ENCODE results near the gene TMTC1.

The TMTC1 gene

GRCh38 chr12:29781188-29781587 lies 2.6 kb downstream of the TMTC1 start:
- no peaks in the 10 kb centered on the region for H3K27me3 ChIP-seq
- H3K4me3 ChIP-seq, result no peak overlapping the region
- peaks cover 26% of the 10 kb centered on the region for H3K9me3 ChIP-seq
- TF ChIP-seq Cebpa-rat (IDR thresholded peaks at IDR 0.05), result no peak
- H3K36me3 ChIP-seq, result no peaks in the 10 kb centered on the region
- no peaks in the 10 kb centered on the region for H3K4me1 ChIP-seq
- no peaks in the 10 kb centered on the region for H4K20me1 ChIP-seq
- H3K4me2 ChIP-seq, result no peak overlapping the region
- H3K9ac ChIP-seq, result no peak overlapping the region
- H3K27ac ChIP-seq, result no peak overlapping the region

- Histone ChIP-seq H3K9me3 (peaks cover 37% of the 10 kb centered on the region), H3K4me2 (no peak overlapping the region), H3K4me1 (no peaks in the 10 kb centered on the region)
Measured at GRCh38 chr12:29780084-29780483, 3.7 kb downstream of the TMTC1 start.

GRCh38 chr12:29778531-29778930 lies 5.2 kb downstream of the TMTC1 start:
- no peaks in the 10 kb centered on the region for H3K4me1 ChIP-seq
- H3K27ac ChIP-seq, result no peak overlapping the region
- no peak overlapping the region for H3K4me2 ChIP-seq
- TF ChIP-seq Cebpa-rat (IDR thresholded peaks at IDR 0.05), result no peak
- H3K36me3 ChIP-seq, result no peaks in the 10 kb centered on the region
- H3K9me3 ChIP-seq, result peaks cover 39% of the 10 kb centered on the region
- H4K20me1 ChIP-seq, result no peaks in the 10 kb centered on the region
- no peak overlapping the region for H3K4me3 ChIP-seq
- no peak overlapping the region for H3K9ac ChIP-seq
- no peaks in the 10 kb centered on the region for H3K27me3 ChIP-seq

More at GRCh38 chr12:29780084-29780483, 3.7 kb downstream of the TMTC1 start:
- Histone ChIP-seq H4K20me1 (no peaks in the 10 kb centered on the region), H3K27ac (no peak overlapping the region), H3K36me3 (no peaks in the 10 kb centered on the region), H3K4me3 (no peak overlapping the region), H3K27me3 (no peaks in the 10 kb centered on the region), H3K9ac (no peak overlapping the region)
- TF ChIP-seq Cebpa-rat (IDR thresholded peaks at IDR 0.05), result no peak

GRCh38 chr12:29773076-29773475 lies 10.7 kb downstream of the TMTC1 start:
- H3K4me2 ChIP-seq, result no peak overlapping the region
- H3K36me3 ChIP-seq, result no peaks in the 10 kb centered on the region
- TF ChIP-seq Cebpa-rat (IDR thresholded peaks at IDR 0.05), result no peak
- H4K20me1 ChIP-seq, result no peaks in the 10 kb centered on the region
- H3K4me3 ChIP-seq, result no peak overlapping the region
- H3K9me3 ChIP-seq, result peaks cover 23% of the 10 kb centered on the region
- H3K27ac ChIP-seq, result no peak overlapping the region
- H3K27me3 ChIP-seq, result no peaks in the 10 kb centered on the region
- peaks cover 6% of the 10 kb centered on the region; the same call in 1 of the 2 replicates for H3K4me1 ChIP-seq
- no peak overlapping the region for H3K9ac ChIP-seq

GRCh38 chr12:29771786-29772185 lies 12.0 kb downstream of the TMTC1 start:
- no peak for TF ChIP-seq Cebpa-rat (IDR thresholded peaks at IDR 0.05)
- H3K27me3 ChIP-seq, result no peaks in the 10 kb centered on the region
- H3K36me3 ChIP-seq, result no peaks in the 10 kb centered on the region
- no peak overlapping the region for H3K4me3 ChIP-seq
- H3K27ac ChIP-seq, result no peak overlapping the region
- H3K9me3 ChIP-seq, result peaks cover 23% of the 10 kb centered on the region
- H3K4me1 ChIP-seq, result peaks cover 7% of the 10 kb centered on the region; the same call in 1 of the 2 replicates
- H4K20me1 ChIP-seq, result no peaks in the 10 kb centered on the region
- no peak overlapping the region for H3K4me2 ChIP-seq
- no peak overlapping the region for H3K9ac ChIP-seq

- H3K27ac ChIP-seq, result no peak overlapping the region
- H3K4me3 ChIP-seq, result no peak overlapping the region
- H3K9ac ChIP-seq, result no peak overlapping the region
- no peaks in the 10 kb centered on the region for H4K20me1 ChIP-seq
- H3K9me3 ChIP-seq, result peaks cover 22% of the 10 kb centered on the region
- no peak for TF ChIP-seq Cebpa-rat (IDR thresholded peaks at IDR 0.05)
- H3K4me1 ChIP-seq, result peaks cover 7% of the 10 kb centered on the region; the same call in 1 of the 2 replicates
- no peak overlapping the region for H3K4me2 ChIP-seq
- no peaks in the 10 kb centered on the region for H3K36me3 ChIP-seq
- H3K27me3 ChIP-seq, result no peaks in the 10 kb centered on the region; the same call in 1 of the 2 replicates
Measured at GRCh38 chr12:29771165-29771564, 12.6 kb downstream of the TMTC1 start.

GRCh38 chr12:29769162-29769858 lies 14.4 kb downstream of the TMTC1 start:
- TF ChIP-seq Cebpa-rat (IDR thresholded peaks at IDR 0.05), result no peak
- Histone ChIP-seq H3K27ac (no peak overlapping the region), H3K4me3 (no peak overlapping the region), H4K20me1 (no peaks in the 10 kb centered on the region), H3K4me1 (peaks cover 7% of the 10 kb centered on the region; the same call in 1 of the 2 replicates), H3K27me3 (no peaks in the 10 kb centered on the region; the same call in 1 of the 2 replicates), H3K9me3 (0 out of 2 replicates have a peak, but pooled peaks cover 4% of the 10 kb centered on the region), H3K36me3 (no peaks in the 10 kb centered on the region), H3K4me2 (no peak overlapping the region), H3K9ac (no peak overlapping the region)

- no peak overlapping the region for H3K9ac ChIP-seq
- no peak overlapping the region for H3K4me3 ChIP-seq
- H3K9me3 ChIP-seq, result no peaks in the 10 kb centered on the region
- no peaks in the 10 kb centered on the region; the same call in 1 of the 2 replicates for H3K27me3 ChIP-seq
- no peak overlapping the region for H3K27ac ChIP-seq
- H3K4me2 ChIP-seq, result peak overlapping the region; percentile 33
- H4K20me1 ChIP-seq, result no peaks in the 10 kb centered on the region
- no peaks in the 10 kb centered on the region for H3K36me3 ChIP-seq
- no peak for TF ChIP-seq Cebpa-rat (IDR thresholded peaks at IDR 0.05)
- H3K4me1 ChIP-seq, result peaks cover 7% of the 10 kb centered on the region; the same call in 1 of the 2 replicates
Measured at GRCh38 chr12:29768372-29768771, 15.4 kb downstream of the TMTC1 start.

- TF ChIP-seq Cebpa-rat (IDR thresholded peaks at IDR 0.05), result no peak
- H3K4me3 ChIP-seq, result no peak overlapping the region
- H3K4me1 ChIP-seq, result peaks cover 4% of the 10 kb centered on the region; the same call in 1 of the 2 replicates
- H3K4me2 ChIP-seq, result no peak overlapping the region
- no peak overlapping the region for H3K27ac ChIP-seq
- no peaks in the 10 kb centered on the region for H3K36me3 ChIP-seq
- no peaks in the 10 kb centered on the region for H3K9me3 ChIP-seq
- H3K9ac ChIP-seq, result no peak overlapping the region
- H4K20me1 ChIP-seq, result no peaks in the 10 kb centered on the region
- no peaks in the 10 kb centered on the region; the same call in 1 of the 2 replicates for H3K27me3 ChIP-seq
Measured at GRCh38 chr12:29763301-29763683, 20.4 kb downstream of the TMTC1 start.

- TF ChIP-seq Cebpa-rat (IDR thresholded peaks at IDR 0.05), result no peak
- H3K4me2 ChIP-seq, result no peak overlapping the region
- H3K4me3 ChIP-seq, result no peak overlapping the region
- no peaks in the 10 kb centered on the region for H4K20me1 ChIP-seq
- H3K27ac ChIP-seq, result no peak overlapping the region
- H3K9ac ChIP-seq, result no peak overlapping the region
- H3K36me3 ChIP-seq, result no peaks in the 10 kb centered on the region
- no peaks in the 10 kb centered on the region for H3K4me1 ChIP-seq
- no peaks in the 10 kb centered on the region for H3K9me3 ChIP-seq
- H3K27me3 ChIP-seq, result no peaks in the 10 kb centered on the region; the same call in 1 of the 2 replicates
Measured at GRCh38 chr12:29762637-29763300, 21.0 kb downstream of the TMTC1 start.
